Measurements from ENCODE around the gene CSAD. TPM values are rescaled to one million over a fixed set of nuclear protein-coding genes. Genes with fewer than 3 reads are reported as not detected.

Gene CSAD
- total and polyA plus RNA-seq, 2 experiments from 2014 or later: 8.6 to 14.2 TPM

GRCh38 chr12:53192531-53193021 lies 11.9 kb upstream of the CSAD start:
- H3K27ac ChIP-seq: no peak overlapping the region
- TF ChIP-seq EZH2 (IDR thresholded peaks at IDR 0.05; ENCODE audit: insufficient read depth, poor library complexity, severe bottlenecking): no peak
- TF ChIP-seq EZH2phosphoT487 (IDR thresholded peaks at IDR 0.05; ENCODE audit: insufficient read depth, low read depth): no peak
- H3K79me2 ChIP-seq (ENCODE audit: insufficient read depth): no peaks in the 10 kb centered on the region
- no peaks in the 10 kb centered on the region for H3K27me3 ChIP-seq (replicated peaks; ENCODE audit: insufficient read depth)
- no peak for DNase-seq
- no peaks in the 10 kb centered on the region; the same call in 1 of the 2 replicates for H3K4me1 ChIP-seq (ENCODE audit: insufficient read depth)
- H4K20me1 ChIP-seq (ENCODE audit: insufficient read depth): no peaks in the 10 kb centered on the region
- H3K36me3 ChIP-seq (ENCODE audit: low read depth): peaks cover 4% of the 10 kb centered on the region; the same call in 1 of the 2 replicates
- H2AFZ ChIP-seq: no peak overlapping the region
- H3K9me2 ChIP-seq (ENCODE audit: insufficient read depth): no peaks in the 10 kb centered on the region
- WGBS, 2 experiments (ENCODE audit: low coverage in 1 of 2, low lambda C conversion rate in 2 of 2, missing lambda C conversion rate in 2 of 2): 83 to 90% methylated on average over 14 of the region's 14 CpGs
- no peak overlapping the region for H3K4me2 ChIP-seq (ENCODE audit: unreplicated experiment)
- H3K9ac ChIP-seq: no peak overlapping the region
- in situ Hi-C loops (cut with MboI): no loop called here
- no peaks in the 10 kb centered on the region for H3K9me3 ChIP-seq (ENCODE audit: low read depth)
- no peak overlapping the region for H3K4me3 ChIP-seq
- H3F3A ChIP-seq (ENCODE audit: insufficient read depth): peaks cover 25% of the 10 kb centered on the region

GRCh38 chr12:53191885-53192530 lies 11.3 kb upstream of the CSAD start:
- Histone ChIP-seq H3K36me3 (ENCODE audit: low read depth) (peaks cover 9% of the 10 kb centered on the region; the same call in 1 of the 2 replicates), H3K27me3 (replicated peaks; ENCODE audit: insufficient read depth) (no peaks in the 10 kb centered on the region), H3F3A (ENCODE audit: insufficient read depth) (peaks cover 29% of the 10 kb centered on the region), H3K9me3 (ENCODE audit: low read depth) (no peaks in the 10 kb centered on the region), H3K4me1 (ENCODE audit: insufficient read depth) (no peaks in the 10 kb centered on the region; the same call in 1 of the 2 replicates), H4K20me1 (ENCODE audit: insufficient read depth) (no peaks in the 10 kb centered on the region), H2AFZ (no peak overlapping the region), H3K79me2 (ENCODE audit: insufficient read depth) (no peaks in the 10 kb centered on the region), H3K4me2 (ENCODE audit: unreplicated experiment) (no peak overlapping the region), H3K4me3 (no peak overlapping the region), H3K9ac (no peak overlapping the region), H3K27ac (no peak overlapping the region), H3K9me2 (ENCODE audit: insufficient read depth) (no peaks in the 10 kb centered on the region)
- TF ChIP-seq EZH2 (IDR thresholded peaks at IDR 0.05; ENCODE audit: insufficient read depth, poor library complexity, severe bottlenecking) (no peak), EZH2phosphoT487 (IDR thresholded peaks at IDR 0.05; ENCODE audit: insufficient read depth, low read depth) (no peak)
- WGBS, 2 experiments (ENCODE audit: low coverage in 1 of 2, low lambda C conversion rate in 2 of 2, missing lambda C conversion rate in 2 of 2): 82 to 85% methylated on average over 14 of the region's 14 CpGs
- in situ Hi-C loops (cut with MboI): no loop called here
- no peak for DNase-seq

- in situ Hi-C loops (cut with MboI): no loop called here
- Histone ChIP-seq H4K20me1 (ENCODE audit: insufficient read depth) (no peaks in the 10 kb centered on the region), H3K9me3 (ENCODE audit: low read depth) (no peaks in the 10 kb centered on the region), H3K27ac (no peak overlapping the region), H3K4me2 (ENCODE audit: unreplicated experiment) (no peak overlapping the region), H3K27me3 (replicated peaks; ENCODE audit: insufficient read depth) (no peaks in the 10 kb centered on the region), H3K36me3 (ENCODE audit: low read depth) (peaks cover 16% of the 10 kb centered on the region; the same call in 1 of the 2 replicates), H3K9ac (no peak overlapping the region), H3K9me2 (ENCODE audit: insufficient read depth) (no peaks in the 10 kb centered on the region), H2AFZ (no peak overlapping the region), H3F3A (ENCODE audit: insufficient read depth) (peaks cover 36% of the 10 kb centered on the region), H3K4me1 (ENCODE audit: insufficient read depth) (no peaks in the 10 kb centered on the region; the same call in 1 of the 2 replicates), H3K79me2 (ENCODE audit: insufficient read depth) (no peaks in the 10 kb centered on the region), H3K4me3 (no peak overlapping the region)
- DNase-seq: no peak
- no peak for TF ChIP-seq EZH2phosphoT487 (IDR thresholded peaks at IDR 0.05; ENCODE audit: insufficient read depth, low read depth)
- no peak for TF ChIP-seq EZH2 (IDR thresholded peaks at IDR 0.05; ENCODE audit: insufficient read depth, poor library complexity, severe bottlenecking)
- 69 to 71% methylated on average over 11 of the region's 11 CpGs for WGBS, 2 experiments (ENCODE audit: low coverage in 1 of 2, low lambda C conversion rate in 2 of 2, missing lambda C conversion rate in 2 of 2)
Observed at GRCh38 chr12:53191096-53191884, 10.6 kb upstream of the CSAD start.

GRCh38 chr12:53190108-53190729 lies 9.5 kb upstream of the CSAD start:
- Histone ChIP-seq H3K9me3 (ENCODE audit: low read depth) (no peaks in the 10 kb centered on the region), H3K27me3 (replicated peaks; ENCODE audit: insufficient read depth) (no peaks in the 10 kb centered on the region), H3K36me3 (ENCODE audit: low read depth) (peaks cover 26% of the 10 kb centered on the region; the same call in 1 of the 2 replicates), H3K9ac (no peak overlapping the region), H2AFZ (no peak overlapping the region), H3K79me2 (ENCODE audit: insufficient read depth) (0 out of 2 replicates have a peak, but pooled peaks cover 3% of the 10 kb centered on the region), H4K20me1 (ENCODE audit: insufficient read depth) (no peaks in the 10 kb centered on the region), H3K27ac (no peak overlapping the region), H3K4me1 (ENCODE audit: insufficient read depth) (no peaks in the 10 kb centered on the region), H3K4me2 (ENCODE audit: unreplicated experiment) (no peak overlapping the region), H3F3A (ENCODE audit: insufficient read depth) (peaks cover 42% of the 10 kb centered on the region), H3K9me2 (ENCODE audit: insufficient read depth) (no peaks in the 10 kb centered on the region), H3K4me3 (no peak overlapping the region)
- TF ChIP-seq EZH2phosphoT487 (IDR thresholded peaks at IDR 0.05; ENCODE audit: insufficient read depth, low read depth) (no peak), EZH2 (IDR thresholded peaks at IDR 0.05; ENCODE audit: insufficient read depth, poor library complexity, severe bottlenecking) (no peak)
- 32% methylated on average over 13 to 14 of the region's 14 CpGs for WGBS, 2 experiments (ENCODE audit: low coverage in 1 of 2, low lambda C conversion rate in 2 of 2, missing lambda C conversion rate in 2 of 2)
- DNase-seq: peak; percentile 91
- in situ Hi-C loops (cut with MboI): no loop called here
